GM11168 (cell line): ENCODE measurements around the gene MYO5C.
"Not testable (repeated sequence)": the region's sequence is repeated elsewhere in the genome, so short reads cannot be mapped to it uniquely, and the experiment has no call there.

Experiments used
- in situ Hi-C: fragments of 300-500 bp; cut with MboI; formaldehyde crosslinking; loops from one replicate; pipeline ENCODE4 v1.12.0; 2022; ENCODE audit warnings: low sequenced_read_pairs; ENCODE audit not compliant: unreplicated experiment

Gene MYO5C

GRCh38 chr15:52183562-52184173 lies 111.9 kb downstream of the MYO5C start:
- in situ Hi-C loops, result no loop called here

- in situ Hi-C loops, result no loop called here
These were observed 113.4 kb downstream of the MYO5C start for GRCh38 chr15:52181938-52182780.

DNA sequence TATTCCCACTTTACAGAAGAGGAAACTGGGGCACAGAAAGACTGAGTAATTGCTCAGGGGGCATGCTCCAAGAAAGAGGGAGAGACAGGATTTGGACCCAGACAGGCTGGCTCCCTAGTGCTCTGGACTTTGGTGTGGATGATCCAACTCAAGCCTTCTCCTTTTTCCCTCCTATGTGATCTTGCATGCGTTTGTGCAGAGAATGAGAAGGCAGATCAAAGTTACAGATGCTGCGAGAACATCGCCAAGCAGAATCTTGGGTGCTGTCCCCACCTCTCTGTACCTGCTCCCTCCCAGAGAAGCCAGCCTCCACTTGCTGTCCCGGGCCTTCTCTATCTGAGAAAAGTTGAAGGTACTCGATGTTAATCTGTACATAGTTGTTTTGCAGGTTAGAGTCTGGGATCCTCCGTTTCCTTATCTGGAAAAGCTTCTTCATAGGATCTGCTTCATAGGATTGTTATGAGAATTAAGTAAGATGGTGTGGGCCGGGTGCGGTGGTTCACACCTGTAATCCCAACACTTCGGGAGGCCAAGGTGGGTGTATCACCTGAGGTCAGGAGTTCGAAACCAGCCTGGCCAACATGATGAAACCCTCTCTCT lies 114.7 kb downstream of the MYO5C start:
- in situ Hi-C loops, result no loop called here

DNA sequence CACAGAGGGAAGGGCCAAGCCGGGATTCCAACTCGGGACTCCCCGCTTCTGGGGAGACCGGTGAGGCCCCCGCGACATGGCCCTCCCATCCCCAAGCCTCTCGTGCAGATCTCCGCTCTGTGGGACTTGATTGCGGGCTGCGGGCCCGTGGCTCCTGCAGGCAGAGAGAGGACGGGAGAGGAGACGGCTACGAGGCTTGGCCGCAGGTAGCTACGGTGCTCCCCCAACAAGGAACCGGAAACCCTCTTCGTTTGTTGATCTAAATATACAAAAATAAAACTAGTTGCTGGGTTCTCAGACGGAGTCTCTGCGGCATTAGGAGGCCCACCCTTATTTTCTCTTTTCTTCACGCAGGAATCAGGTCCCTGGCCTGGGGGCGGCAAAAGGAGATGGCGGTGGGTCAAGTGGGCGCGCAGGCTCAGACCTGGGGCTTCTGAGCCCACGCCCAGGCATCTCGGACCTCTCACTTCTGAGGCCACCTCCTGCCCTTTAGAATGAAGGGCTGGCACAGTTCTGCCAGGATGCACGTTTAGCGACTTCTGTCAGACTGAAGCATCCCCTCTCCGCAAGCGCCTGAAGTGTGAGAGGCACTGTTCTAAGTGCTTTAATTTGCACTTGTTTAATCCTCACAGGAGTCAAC lies 115.3 kb downstream of the MYO5C start:
- in situ Hi-C loops, result no loop called here

DNA sequence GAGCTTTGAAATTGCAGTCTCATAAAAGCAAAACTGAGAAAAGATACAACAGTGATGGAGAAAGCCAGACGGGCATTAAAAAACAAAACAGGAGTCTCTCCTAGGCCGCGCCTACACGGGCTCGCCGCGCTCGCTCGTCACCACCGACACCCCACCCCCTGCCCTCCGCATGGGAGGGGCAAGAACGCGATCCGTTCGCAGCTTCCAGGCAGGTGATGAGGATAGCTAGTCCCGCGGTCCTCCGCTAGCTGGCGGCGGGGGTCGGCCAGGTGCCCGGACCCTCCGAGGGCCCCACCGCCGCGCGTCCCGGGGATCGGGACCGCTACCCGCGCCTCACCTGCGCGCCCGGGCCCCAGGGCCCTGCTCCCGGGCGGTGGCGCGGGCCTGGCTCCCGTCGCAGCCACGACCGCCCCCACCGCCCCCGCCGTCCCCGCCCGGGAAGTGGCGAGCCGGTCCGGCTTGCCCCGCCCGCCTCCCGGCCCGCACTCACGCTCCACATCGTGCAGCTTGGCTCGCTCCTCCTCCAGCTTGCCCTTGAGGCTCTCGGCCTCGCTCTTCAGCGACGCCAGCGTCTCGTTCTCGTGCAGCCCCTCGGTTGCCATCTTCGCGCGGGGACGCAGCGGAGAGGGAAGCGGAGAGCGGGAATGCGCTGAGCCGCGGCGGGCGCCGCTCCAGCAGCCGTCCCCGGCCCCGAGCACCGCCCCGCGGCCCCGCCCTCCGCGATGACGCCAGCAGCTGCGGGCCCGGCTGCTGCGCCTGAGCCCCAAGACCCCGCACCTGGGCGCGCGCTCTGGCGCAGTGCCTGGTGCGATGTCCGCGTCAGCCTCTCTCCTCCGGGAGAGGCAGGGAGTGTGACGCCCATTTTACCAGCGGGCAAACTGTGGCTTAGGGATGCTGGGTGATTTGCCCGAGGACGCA lies 116.1 kb downstream of the MYO5C start:
- in situ Hi-C loops, result no loop called here

GRCh38 chr15:52178765-52179164 lies 116.8 kb downstream of the MYO5C start:
- in situ Hi-C loops, result no loop called here

DNA sequence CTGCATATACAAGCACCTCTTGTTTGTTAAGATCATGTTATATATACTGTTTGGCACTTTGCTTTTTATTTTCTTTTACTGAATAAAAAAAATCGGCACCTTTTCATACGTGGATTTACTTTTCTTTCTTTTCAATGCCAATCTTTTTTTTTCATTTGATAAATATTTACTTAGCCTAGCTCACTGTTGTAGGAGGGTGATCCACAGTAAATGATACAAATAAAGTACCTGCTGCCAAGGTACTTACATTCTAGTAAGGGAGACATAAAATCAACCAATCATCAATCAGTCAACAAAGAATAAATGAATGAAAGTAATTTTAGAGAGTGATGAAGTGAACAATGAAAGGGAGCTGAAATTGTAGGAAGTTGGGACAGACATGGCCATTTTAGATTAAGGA lies 122.7 kb downstream of the MYO5C start:
- in situ Hi-C loops, result no loop called here

DNA sequence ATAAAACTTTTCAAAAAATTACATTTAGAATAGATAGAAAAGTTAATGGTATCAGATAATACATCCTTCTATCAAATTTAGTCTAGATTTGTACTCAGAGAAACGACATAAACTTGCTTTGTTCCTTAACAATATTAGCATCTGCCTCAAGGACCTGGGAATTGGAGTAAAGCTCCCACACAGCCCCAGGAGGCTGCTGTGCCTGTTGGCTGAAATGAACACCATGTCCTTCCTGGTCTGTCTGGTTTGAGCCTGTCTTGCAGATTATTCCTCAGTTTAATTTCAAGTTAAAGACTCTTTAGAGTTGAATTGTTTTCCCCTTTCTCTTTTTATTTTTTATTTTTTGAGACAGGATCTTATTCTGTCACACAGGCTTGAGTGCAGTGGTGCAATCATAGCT lies 123.8 kb downstream of the MYO5C start:
- in situ Hi-C loops, result no loop called here

GRCh38 chr15:52171386-52171785 lies 124.2 kb downstream of the MYO5C start:
- in situ Hi-C loops, result no loop called here

GRCh38 chr15:52170199-52170598 lies 125.4 kb downstream of the MYO5C start:
- in situ Hi-C loops, result not testable (repeated sequence)

GRCh38 chr15:52165494-52166131 lies 130.0 kb downstream of the MYO5C start:
- in situ Hi-C loops, result not testable (repeated sequence)

DNA sequence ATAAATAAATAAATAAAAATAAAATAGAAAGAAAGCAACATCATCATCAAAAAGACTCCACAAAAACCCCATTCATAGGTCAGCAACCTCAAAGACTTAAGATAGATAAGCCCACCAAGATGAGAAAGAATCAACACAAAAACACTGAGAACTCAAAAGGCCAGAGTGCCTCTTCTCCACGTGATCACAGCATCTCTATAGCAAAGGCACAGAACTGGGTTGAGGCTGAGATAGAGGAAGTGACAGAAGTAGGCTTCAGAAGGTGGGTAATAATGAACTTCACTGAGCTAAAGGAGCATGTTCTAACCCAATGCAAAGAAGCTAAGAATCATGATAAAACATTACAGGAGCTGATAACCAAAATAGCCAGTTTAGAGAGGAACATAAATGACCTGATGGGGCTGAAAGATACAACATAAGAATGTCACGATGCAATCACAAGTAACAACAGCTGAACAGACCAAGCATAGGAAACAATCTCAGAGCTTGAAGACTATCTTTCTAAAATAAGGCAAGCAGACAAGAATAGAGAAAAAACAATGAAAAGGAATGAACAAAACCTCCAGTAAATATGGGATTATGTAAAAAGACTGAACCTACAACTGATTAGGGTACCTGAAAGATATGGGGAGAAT lies 130.9 kb downstream of the MYO5C start:
- in situ Hi-C loops, result no loop called here

DNA sequence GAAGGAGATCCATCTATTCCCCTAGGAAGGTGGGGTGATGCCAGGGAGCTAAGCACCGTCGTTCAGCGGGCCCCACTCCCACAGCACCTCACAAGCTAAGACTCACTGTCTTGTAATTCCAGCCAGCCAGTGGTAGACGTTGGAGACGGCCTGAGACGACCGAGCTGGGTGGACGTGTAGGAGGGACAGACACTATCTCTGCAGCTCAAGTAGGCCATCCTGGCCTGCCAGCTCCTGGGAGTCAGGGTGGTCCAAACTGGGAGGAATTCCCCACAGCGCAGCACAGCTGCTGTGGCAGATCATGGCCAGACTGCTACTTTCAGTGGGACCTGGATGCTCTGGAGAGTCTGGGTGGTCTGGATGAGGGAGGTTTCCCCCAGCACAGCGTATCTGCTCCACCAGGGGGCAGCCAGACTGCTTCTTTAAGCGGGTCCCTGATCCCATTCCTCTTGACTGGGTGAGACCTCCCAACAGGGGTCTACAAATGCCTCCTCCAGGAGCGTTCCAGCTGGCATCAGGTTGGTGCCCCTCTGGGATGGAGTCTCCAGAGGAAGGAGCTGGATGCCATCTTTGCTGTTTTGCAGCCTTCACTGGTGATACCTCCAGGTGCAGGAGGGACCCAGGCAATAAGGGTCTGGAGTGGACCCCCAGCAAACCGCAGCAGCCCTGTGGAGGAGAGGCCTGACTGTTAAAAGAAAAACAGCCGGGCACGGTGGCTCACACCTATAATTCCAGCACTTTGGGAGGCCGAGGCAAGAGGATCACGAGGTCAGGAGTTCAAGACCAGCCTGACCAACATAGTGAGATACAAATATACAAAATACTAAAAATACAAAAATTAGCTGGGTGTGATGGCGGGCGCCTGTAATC lies 132.0 kb downstream of the MYO5C start:
- in situ Hi-C loops, result no loop called here

DNA sequence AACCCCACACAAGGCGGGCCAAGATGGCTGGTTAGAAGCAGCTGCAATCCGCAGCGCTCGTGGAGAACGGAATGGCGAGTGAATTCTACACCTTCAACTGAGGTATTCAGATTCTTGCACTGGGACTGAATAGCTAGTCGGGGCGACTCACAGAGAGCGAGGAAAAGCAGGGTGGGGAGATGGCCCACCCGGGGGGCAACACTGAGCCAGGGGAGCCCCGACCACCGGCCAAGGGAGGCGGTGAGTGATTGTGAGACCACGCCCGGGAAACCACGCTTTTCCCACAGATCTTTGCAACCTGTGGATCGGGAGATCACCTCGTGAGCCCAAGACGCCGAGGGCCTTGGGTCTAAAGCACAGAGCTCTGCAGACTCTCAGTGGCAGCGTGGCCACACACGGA lies 132.7 kb downstream of the MYO5C start:
- in situ Hi-C loops, result no loop called here

GRCh38 chr15:52162260-52162659 lies 133.3 kb downstream of the MYO5C start:
- in situ Hi-C loops, result no loop called here

- in situ Hi-C loops, result no loop called here
These were observed 134.1 kb downstream of the MYO5C start for GRCh38 chr15:52161406-52161966.

DNA sequence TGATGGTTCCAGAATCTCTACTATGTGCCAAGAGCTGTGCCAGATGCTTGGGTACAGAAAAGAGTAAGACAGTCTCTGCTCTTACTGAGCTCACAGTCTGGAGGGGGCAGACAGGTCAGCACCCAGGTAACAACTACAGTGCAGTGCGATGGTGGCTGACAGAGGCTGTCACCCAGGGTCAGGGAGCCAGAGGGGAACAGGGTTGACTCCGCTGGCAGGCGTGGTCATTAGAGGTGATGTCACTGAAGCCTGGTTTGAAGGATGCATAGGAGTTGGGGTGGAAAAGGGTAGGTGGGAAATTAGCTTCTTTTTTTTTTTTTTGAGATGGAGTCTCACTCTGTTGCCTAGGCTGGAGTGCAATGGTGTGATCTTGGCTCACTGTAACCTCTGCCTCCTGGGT lies 136.0 kb downstream of the MYO5C start:
- in situ Hi-C loops, result no loop called here
